ENCODE measurements around the gene UNK.

DNA sequence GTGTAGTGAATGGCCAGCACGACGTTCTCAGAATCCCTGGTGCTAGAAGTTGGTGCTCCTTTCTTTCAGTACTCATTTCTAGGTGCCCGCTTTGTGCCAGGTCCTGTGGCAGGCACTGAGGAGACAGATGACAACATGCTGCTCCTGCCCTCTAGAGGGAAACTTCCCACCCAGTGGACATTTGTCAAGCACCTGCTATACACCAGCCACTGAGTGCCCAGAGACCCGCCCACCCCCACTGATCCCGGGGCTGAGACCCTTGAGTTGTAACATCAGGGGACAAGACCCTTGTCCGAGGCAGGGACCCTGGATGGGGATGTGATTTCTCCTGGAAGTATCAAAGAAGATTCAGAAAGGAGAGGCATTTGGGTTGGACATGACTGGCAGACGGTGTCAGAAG is 34.5 kb downstream of the UNK start:
- no peak for TF ChIP-seq POLR2A (IDR thresholded peaks at IDR 0.05)
- TF ChIP-seq, protein P1, sequence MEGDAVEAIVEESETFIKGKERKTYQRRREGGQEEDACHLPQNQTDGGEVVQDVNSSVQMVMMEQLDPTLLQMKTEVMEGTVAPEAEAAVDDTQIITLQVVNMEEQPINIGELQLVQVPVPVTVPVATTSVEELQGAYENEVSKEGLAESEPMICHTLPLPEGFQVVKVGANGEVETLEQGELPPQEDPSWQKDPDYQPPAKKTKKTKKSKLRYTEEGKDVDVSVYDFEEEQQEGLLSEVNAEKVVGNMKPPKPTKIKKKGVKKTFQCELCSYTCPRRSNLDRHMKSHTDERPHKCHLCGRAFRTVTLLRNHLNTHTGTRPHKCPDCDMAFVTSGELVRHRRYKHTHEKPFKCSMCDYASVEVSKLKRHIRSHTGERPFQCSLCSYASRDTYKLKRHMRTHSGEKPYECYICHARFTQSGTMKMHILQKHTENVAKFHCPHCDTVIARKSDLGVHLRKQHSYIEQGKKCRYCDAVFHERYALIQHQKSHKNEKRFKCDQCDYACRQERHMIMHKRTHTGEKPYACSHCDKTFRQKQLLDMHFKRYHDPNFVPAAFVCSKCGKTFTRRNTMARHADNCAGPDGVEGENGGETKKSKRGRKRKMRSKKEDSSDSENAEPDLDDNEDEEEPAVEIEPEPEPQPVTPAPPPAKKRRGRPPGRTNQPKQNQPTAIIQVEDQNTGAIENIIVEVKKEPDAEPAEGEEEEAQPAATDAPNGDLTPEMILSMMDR (IDR thresholded peaks at IDR 0.05 in 8 of 11, conservative IDR thresholded peaks at IDR 0.05 in 3 of 11), result no peak
- no peak for TF ChIP-seq POLR2AphosphoS5 (IDR thresholded peaks at IDR 0.05)

Measured in spleen (tissue), 7 donors.